Colonic mucosa (tissue), 4 donors: ENCODE data around the gene HOXC13. TPM values are rescaled to one million over a fixed set of nuclear protein-coding genes. Genes with fewer than 3 reads are reported as not detected.

ENCODE experiments used
- DNase-seq: peaks from one replicate; pipeline ENCODE4 v3.0.0-alpha.2; 2020
- H3K27ac ChIP-seq: fragments of 200-600 bp; one replicate; pipeline ENCODE4 v1.8.0; 2021
- H3K27me3 ChIP-seq: fragments of 200-600 bp; one replicate; pipeline ENCODE4 v1.8.0; 2021
- H3K36me3 ChIP-seq: fragments of 200-600 bp; one replicate; pipeline ENCODE4 v1.8.0; 2021
- H3K4me1 ChIP-seq: fragments of 200-600 bp; one replicate; pipeline ENCODE4 v1.8.0; 2021; ENCODE audit warnings: mild to moderate bottlenecking
- H3K4me3 ChIP-seq: fragments of 200-600 bp; one replicate; pipeline ENCODE4 v1.8.0; 2021
- H3K9ac ChIP-seq, 2 donors: one replicate each; pipeline ENCODE4 v1.7.0; 2013; ENCODE audit warnings: control low read depth in 2 of 2, low read depth in 2 of 2, low read length in 2 of 2
- H3K9me3 ChIP-seq: fragments of 200-600 bp; one replicate; pipeline ENCODE4 v1.8.0; 2021
- CTCF ChIP-seq: fragments of 200-600 bp; IDR thresholded peaks from one replicate; pipeline ENCODE4 v1.8.0; 2022; ENCODE audit warnings: antibody characterized with exemption, mild to moderate bottlenecking
- intact Hi-C: fragments of 100-400 bp; cut with DNase I; formaldehyde crosslinking; loops from one replicate; pipeline ENCODE4 v1.14.1; 2022
- total RNA-seq, 2 donors: library from RNA; stranded (reverse); fragmentation: NEBNext Ultra II Directional in 1 of 2; extraction: Animal tissue kit (Norgen Biotek cat#: 25700) in 1 of 2; gene quantifications; one replicate each; pipeline ENCODE4 v1.2.1, GENCODE V29; 2021
- donor health status: healthy.
- donor health status: DM: no; HTN: no; CAD: no.
- donor health status: DM: no; HTN: no; CAD: no.

Gene HOXC13
- total RNA-seq, 2 donors from 2014 or later: not detected

- DNase-seq: no peak
- no peaks in the 10 kb centered on the region for H3K36me3 ChIP-seq
- no peaks in the 10 kb centered on the region for H3K9me3 ChIP-seq
- peaks cover 16% of the 10 kb centered on the region for H3K27me3 ChIP-seq
- no peak overlapping the region for H3K9ac ChIP-seq
- no peak overlapping the region for H3K27ac ChIP-seq
- H3K4me1 ChIP-seq: no peaks in the 10 kb centered on the region
- H3K4me3 ChIP-seq: no peak overlapping the region
- intact Hi-C loops: no loop called here
- TF ChIP-seq CTCF: no peak
Measured at GRCh38 chr12:53916788-53917655, 21.6 kb upstream of the HOXC13 start.

GRCh38 chr12:53924521-53925405 lies 13.9 kb upstream of the HOXC13 start:
- Histone ChIP-seq H3K4me1 (no peaks in the 10 kb centered on the region), H3K27me3 (peaks cover 50% of the 10 kb centered on the region), H3K9ac (no peak overlapping the region), H3K9me3 (no peaks in the 10 kb centered on the region), H3K4me3 (no peak overlapping the region), H3K36me3 (no peaks in the 10 kb centered on the region), H3K27ac (no peak overlapping the region)
- no peak for TF ChIP-seq CTCF
- DNase-seq: no peak
- intact Hi-C loops: no loop called here

- no peak for DNase-seq
- TF ChIP-seq CTCF: no peak
- H3K4me3 ChIP-seq: no peak overlapping the region
- intact Hi-C loops: no loop called here
- peaks cover 67% of the 10 kb centered on the region for H3K27me3 ChIP-seq
- no peaks in the 10 kb centered on the region for H3K36me3 ChIP-seq
- H3K9ac ChIP-seq: no peak overlapping the region
- H3K4me1 ChIP-seq: no peaks in the 10 kb centered on the region
- no peak overlapping the region for H3K27ac ChIP-seq
- no peaks in the 10 kb centered on the region for H3K9me3 ChIP-seq
Measured at GRCh38 chr12:53927220-53928029, 11.2 kb upstream of the HOXC13 start.

- no peak for TF ChIP-seq CTCF
- Histone ChIP-seq H3K36me3 (no peaks in the 10 kb centered on the region), H3K27me3 (peaks cover 75% of the 10 kb centered on the region), H3K4me1 (no peaks in the 10 kb centered on the region), H3K9me3 (no peaks in the 10 kb centered on the region), H3K4me3 (no peak overlapping the region), H3K27ac (no peak overlapping the region), H3K9ac (no peak overlapping the region)
- no peak for DNase-seq
- intact Hi-C loops: no loop called here
Measured at GRCh38 chr12:53928054-53928835, 10.4 kb upstream of the HOXC13 start.
